ENCODE data around the gene OR2L5. TPM values are rescaled to one million over a fixed set of nuclear protein-coding genes. Genes with fewer than 3 reads are reported as not detected.

OR2L5 gene
- total RNA-seq, 4 donors from 2014 or later, result 0.40 TPM; not detected in 3

GRCh38 chr1:248000169-248000568 lies 13.3 kb upstream of the OR2L5 start:
- Histone ChIP-seq H3K4me3 (no peak overlapping the region), H3K4me1 (no peaks in the 10 kb centered on the region), H3K27ac (no peak overlapping the region), H3K9me3 (no peaks in the 10 kb centered on the region), H3K27me3 (no peaks in the 10 kb centered on the region), H3K36me3 (no peaks in the 10 kb centered on the region)
- TF ChIP-seq CTCF (IDR thresholded peaks at IDR 0.05) (no peak), POLR2A (IDR thresholded peaks at IDR 0.05) (no peak)
- DNase-seq, result no peak

- no peak overlapping the region for H3K27ac ChIP-seq
- TF ChIP-seq CTCF (IDR thresholded peaks at IDR 0.05) (no peak), POLR2A (IDR thresholded peaks at IDR 0.05) (no peak)
- no peaks in the 10 kb centered on the region for H3K27me3 ChIP-seq
- H3K4me3 ChIP-seq, result no peak overlapping the region
- no peak for DNase-seq
- H3K4me1 ChIP-seq, result no peaks in the 10 kb centered on the region
- peaks cover 0 to 2% (median 0%) of the 10 kb centered on the region in 4 donors for H3K9me3 ChIP-seq
- no peaks in the 10 kb centered on the region for H3K36me3 ChIP-seq
Measured at GRCh38 chr1:248007778-248008177, 5.7 kb upstream of the OR2L5 start.

DNA sequence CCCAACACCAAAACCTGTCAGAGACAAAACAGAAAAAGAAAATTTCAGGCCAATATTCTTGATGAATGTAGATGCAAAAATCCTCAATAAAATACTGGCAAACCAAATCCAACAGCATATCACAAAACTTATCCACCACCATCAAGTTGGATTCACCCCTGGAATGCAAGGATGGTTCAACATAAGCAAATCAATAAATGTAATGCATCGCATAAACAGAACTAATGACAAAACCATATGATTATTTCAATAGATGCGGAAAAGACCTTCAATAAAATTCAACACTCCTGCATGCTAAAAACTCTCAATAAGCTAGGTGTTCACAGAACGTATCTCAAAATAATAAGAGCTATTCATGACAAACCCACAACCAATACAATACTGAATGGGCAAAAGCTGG lies 3.8 kb upstream of the OR2L5 start:
- H3K9me3 ChIP-seq, result peaks cover 0 to 2% (median 0%) of the 10 kb centered on the region in 4 donors
- H3K4me1 ChIP-seq, result no peaks in the 10 kb centered on the region
- no peak for DNase-seq
- no peak overlapping the region for H3K27ac ChIP-seq
- no peaks in the 10 kb centered on the region for H3K36me3 ChIP-seq
- no peak for TF ChIP-seq CTCF (IDR thresholded peaks at IDR 0.05)
- TF ChIP-seq POLR2A (IDR thresholded peaks at IDR 0.05), result no peak
- H3K27me3 ChIP-seq, result no peaks in the 10 kb centered on the region
- H3K4me3 ChIP-seq, result no peak overlapping the region

DNA sequence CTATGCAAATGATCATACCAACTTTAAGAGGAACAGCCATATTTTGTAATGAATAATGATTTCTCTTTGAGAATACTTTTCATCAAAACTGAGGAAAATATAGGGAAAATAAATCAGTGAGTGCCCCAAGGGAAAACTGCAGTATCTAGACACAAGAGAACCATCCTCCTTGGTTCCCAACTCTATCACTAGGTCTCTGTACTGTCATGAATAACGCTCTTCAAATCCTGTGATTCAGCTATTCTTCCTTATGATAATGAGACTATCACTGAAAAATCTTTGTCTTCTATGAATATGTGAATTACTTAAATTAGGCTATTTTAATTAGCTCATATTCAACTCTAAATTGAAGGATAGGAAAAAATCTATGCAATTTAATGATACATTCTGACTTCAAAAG lies 2.3 kb downstream of the OR2L5 start:
- H3K36me3 ChIP-seq, result no peaks in the 10 kb centered on the region
- peaks cover 0 to 2% (median 0%) of the 10 kb centered on the region in 4 donors for H3K9me3 ChIP-seq
- H3K27me3 ChIP-seq, result no peaks in the 10 kb centered on the region
- no peak overlapping the region for H3K27ac ChIP-seq
- H3K4me1 ChIP-seq, result no peaks in the 10 kb centered on the region
- no peak for DNase-seq
- TF ChIP-seq CTCF (IDR thresholded peaks at IDR 0.05) (no peak), POLR2A (IDR thresholded peaks at IDR 0.05) (no peak)
- H3K4me3 ChIP-seq, result no peak overlapping the region

GRCh38 chr1:248029770-248030169 lies 16.3 kb downstream of the OR2L5 start, which contains the start of gene OR2L2:
OR2L2 (plus strand) TSS chr1:248030070; CDS start chr1:248038268, 8,198 bp downstream.
- H3K4me3 ChIP-seq, result no peak within 1 kb of the TSS
- no peak within 1 kb of the TSS for H3K27ac ChIP-seq
- H3K9me3 ChIP-seq, result peaks cover 0 to 5% (median 0%) of the 10 kb centered on the region in 4 donors
- H3K4me1 ChIP-seq, result no peaks in the 10 kb centered on the region
- TF ChIP-seq CTCF (IDR thresholded peaks at IDR 0.05) (no peak), POLR2A (IDR thresholded peaks at IDR 0.05) (no peak)
- no peaks in the 10 kb centered on the region for H3K27me3 ChIP-seq
- no peaks in the 10 kb centered on the region for H3K36me3 ChIP-seq
- no peak for DNase-seq

GRCh38 chr1:248045209-248045608 lies 31.7 kb downstream of the OR2L5 start:
- no peak overlapping the region for H3K4me3 ChIP-seq
- no peaks in the 10 kb centered on the region for H3K36me3 ChIP-seq
- no peak for TF ChIP-seq CTCF (IDR thresholded peaks at IDR 0.05)
- TF ChIP-seq POLR2A (IDR thresholded peaks at IDR 0.05), result no peak
- DNase-seq, result no peak
- no peaks in the 10 kb centered on the region for H3K4me1 ChIP-seq
- peaks cover 0 to 3% (median 0%) of the 10 kb centered on the region in 4 donors for H3K9me3 ChIP-seq
- H3K27me3 ChIP-seq, result no peaks in the 10 kb centered on the region
- H3K27ac ChIP-seq, result no peak overlapping the region
